Keratinocyte (primary cell): ENCODE measurements around the gene GPRC5C. TPM values are rescaled to one million over a fixed set of nuclear protein-coding genes. Genes with fewer than 3 reads are reported as not detected.

Experiments
- DNase-seq: peaks from one replicate; pipeline ENCODE4 v3.0.0-alpha.2; 2011; ENCODE audit warnings: low read depth, missing footprints, low spot score
- FAIRE-seq: peaks from 2 replicates; lab custom pipeline; 2011; peaks lifted over from hg19 to GRCh38; lab: Jason Lieb, UNC
- H2AFZ ChIP-seq: 2 replicates; pipeline ENCODE4 v1.6.0; 2012; ENCODE audit warnings: low read length, control low read depth, inconsistent platforms; ENCODE audit not compliant: control insufficient read depth
- H3K27ac ChIP-seq: 2 replicates; pipeline ENCODE4 v1.5.1; 2011; ENCODE audit warnings: low read length; ENCODE audit not compliant: control insufficient read depth, insufficient read depth
- H3K27me3 ChIP-seq: 3 replicates; pipeline ENCODE4 v1.6.0; 2011; ENCODE audit warnings: low read length; ENCODE audit not compliant: control insufficient read depth, insufficient read depth; ENCODE audit errors: extremely low read depth
- H3K36me3 ChIP-seq, 2 experiments: 2 replicates in 1 of 2; 3 replicates in 1 of 2; pipeline ENCODE4 v1.5.1; 2011; ENCODE audit warnings: low read length in 2 of 2, mild to moderate bottlenecking in 1 of 2; ENCODE audit not compliant: control insufficient read depth in 2 of 2, insufficient read depth in 2 of 2; ENCODE audit errors: extremely low read depth in 1 of 2
- H3K4me1 ChIP-seq: 3 replicates; pipeline ENCODE4 v1.5.1; 2011; ENCODE audit warnings: low read length; ENCODE audit not compliant: control insufficient read depth, insufficient read depth; ENCODE audit errors: extremely low read depth
- H3K4me2 ChIP-seq: 3 replicates; pipeline ENCODE4 v1.6.0; 2011; ENCODE audit warnings: low read depth, low read length; ENCODE audit not compliant: control insufficient read depth, insufficient read depth; ENCODE audit errors: extremely low read depth
- H3K4me3 ChIP-seq, 3 experiments: fragments of 200-600 bp in 1 of 3; sonication (generic) in 1 of 3; 2 replicates in 2 of 3; 3 replicates in 1 of 3; pipeline ENCODE4 v1.5.1; 2011 to 2016; ENCODE audit warnings: low read length in 3 of 3, mild to moderate bottlenecking in 3 of 3, control low read depth in 2 of 3, inconsistent platforms in 1 of 3, low read depth in 1 of 3, mixed read lengths in 1 of 3, mixed run types in 1 of 3, moderate library complexity in 1 of 3; ENCODE audit not compliant: control insufficient read depth in 2 of 3, insufficient read depth in 2 of 3; ENCODE audit errors: extremely low read depth in 1 of 3
- H3K79me2 ChIP-seq: 2 replicates; pipeline ENCODE4 v1.6.0; 2012; ENCODE audit warnings: low read length; ENCODE audit not compliant: control insufficient read depth, insufficient read depth
- H3K9ac ChIP-seq: 3 replicates; pipeline ENCODE4 v1.6.0; 2011; ENCODE audit warnings: low read length; ENCODE audit not compliant: control insufficient read depth, insufficient read depth; ENCODE audit errors: extremely low read depth
- H3K9me1 ChIP-seq: 3 replicates; pipeline ENCODE4 v1.6.0; 2011; ENCODE audit warnings: low read length; ENCODE audit not compliant: control insufficient read depth, insufficient read depth; ENCODE audit errors: extremely low read depth
- H3K9me3 ChIP-seq: 2 replicates; pipeline ENCODE4 v1.5.1; 2012; ENCODE audit warnings: low read depth, low read length; ENCODE audit not compliant: control insufficient read depth
- H4K20me1 ChIP-seq: 3 replicates; pipeline ENCODE4 v1.6.0; 2011; ENCODE audit warnings: low read length; ENCODE audit not compliant: control insufficient read depth, insufficient read depth; ENCODE audit errors: extremely low read depth
- CTCF ChIP-seq, 3 experiments: IDR thresholded peaks in 1 of 3; conservative IDR thresholded peaks in 1 of 3; optimal IDR thresholded peaks in 1 of 3; 2 replicates in 2 of 3; 3 replicates in 1 of 3; pipeline versions ENCODE3 to v1.5.1; 2011; ENCODE audit warnings: low read length in 3 of 3, mild to moderate bottlenecking in 3 of 3, moderate library complexity in 2 of 3, control low read depth in 1 of 3, inconsistent platforms in 1 of 3; ENCODE audit not compliant: insufficient read depth in 2 of 3; ENCODE audit errors: extremely low read depth in 1 of 3
- EZH2 ChIP-seq: IDR thresholded peaks from one replicate; pipeline ENCODE4 v1.6.1; 2012; ENCODE audit warnings: inconsistent platforms, mild to moderate bottlenecking, low read length, moderate library complexity
- dilution Hi-C: fragments of 300-500 bp; cut with MboI; formaldehyde crosslinking; loops from one replicate; pipeline ENCODE4 v1.7.0; 2020; ENCODE audit warnings: low sequenced_read_pairs; ENCODE audit not compliant: extremely low pct_ligation_motif_present
- polyA plus RNA-seq, 5 experiments: library from polyadenylated mRNA; depleted of rRNA in 3 of 5; stranded (reverse) in 3 of 5; stranded (forward) in 1 of 5; unstranded in 1 of 5; fragments of >200 nt; gene quantifications; 1 replicate in 1 of 5; 2 replicates in 3 of 5; 3 replicates in 1 of 5; pipeline versions ENCODE4 v1.2.1 to v1.2.3, GENCODE V29; 2011 to 2012; ENCODE audit warnings: missing spikeins in 2 of 5, low read depth in 1 of 5, low replicate concordance in 1 of 5

The GPRC5C gene
- polyA plus RNA-seq, 1 donor (not counting 4 experiments of a cell fraction or from before 2014, with no cell fraction given), result 24.2 TPM

GRCh38 chr17:74391771-74392170, 40.1 kb upstream of the GPRC5C start:
- dilution Hi-C loops, result no loop called here
- H3K4me2 ChIP-seq, result no peak overlapping the region
- no peak for TF ChIP-seq CTCF (optimal IDR thresholded peaks at IDR 0.05 in 1 of 3, IDR thresholded peaks at IDR 0.05 in 1 of 3, conservative IDR thresholded peaks at IDR 0.05 in 1 of 3; ENCODE audit: extremely low read depth in 1 of 3, insufficient read depth in 2 of 3, low read length in 3 of 3)
- no peak for TF ChIP-seq EZH2

DNA sequence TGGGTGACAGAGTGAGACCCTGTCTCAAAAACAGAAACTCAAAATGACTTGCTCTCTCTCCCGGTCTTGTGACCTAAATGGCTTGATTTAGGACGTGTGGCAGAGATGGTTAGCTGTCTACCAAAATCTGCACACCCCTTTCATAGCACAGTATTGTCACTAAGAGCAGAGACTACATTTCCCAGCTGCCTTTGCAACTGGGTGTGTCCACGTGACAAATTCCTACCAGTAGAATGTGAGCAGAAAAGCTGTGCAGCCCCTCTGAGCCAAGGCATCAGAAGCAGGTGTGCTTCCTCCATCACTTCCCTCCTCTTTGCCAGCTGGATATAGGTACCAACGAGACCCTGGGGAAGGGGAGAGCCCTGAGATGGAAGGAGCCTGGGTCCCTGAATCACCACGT, 39.0 kb upstream of the GPRC5C start:
- Histone ChIP-seq H4K20me1 (peaks cover 2% of the 10 kb centered on the region), H3K4me3 (no peak overlapping the region), H3K4me2 (no peak overlapping the region), H3K27me3 (peaks cover 13% of the 10 kb centered on the region), H3K9me3 (no peaks in the 10 kb centered on the region), H3K9ac (no peak overlapping the region), H3K4me1 (no peaks in the 10 kb centered on the region), H3K9me1 (no peaks in the 10 kb centered on the region), H3K27ac (no peak overlapping the region), H3K79me2 (no peaks in the 10 kb centered on the region), H3K36me3 (no peaks in the 10 kb centered on the region), H2AFZ (no peak overlapping the region)
- no peak for FAIRE-seq
- TF ChIP-seq EZH2, result no peak
- no peak for TF ChIP-seq CTCF (optimal IDR thresholded peaks at IDR 0.05 in 1 of 3, IDR thresholded peaks at IDR 0.05 in 1 of 3, conservative IDR thresholded peaks at IDR 0.05 in 1 of 3; ENCODE audit: extremely low read depth in 1 of 3, insufficient read depth in 2 of 3, low read length in 3 of 3)
- DNase-seq, result no peak
- dilution Hi-C loops, result no loop called here

More at GRCh38 chr17:74391771-74392170, 40.1 kb upstream of the GPRC5C start:
- H3K27me3 ChIP-seq, result peaks cover 20% of the 10 kb centered on the region
- H3K79me2 ChIP-seq, result no peaks in the 10 kb centered on the region
- H2AFZ ChIP-seq, result no peak overlapping the region
- H4K20me1 ChIP-seq, result peaks cover 2% of the 10 kb centered on the region
- FAIRE-seq (no peak), DNase-seq (no peak)
- H3K9me1 ChIP-seq, result no peaks in the 10 kb centered on the region
- H3K4me3 ChIP-seq, result no peak overlapping the region
- no peaks in the 10 kb centered on the region for H3K9me3 ChIP-seq
- H3K27ac ChIP-seq, result no peak overlapping the region
- H3K4me1 ChIP-seq, result no peaks in the 10 kb centered on the region
- no peaks in the 10 kb centered on the region for H3K36me3 ChIP-seq
- H3K9ac ChIP-seq, result no peak overlapping the region
